ENCODE data around the gene APMAP. TPM values are rescaled to one million over a fixed set of nuclear protein-coding genes. Genes with fewer than 3 reads are reported as not detected.

The APMAP gene
- total RNA-seq, 4 donors from 2014 or later, result 24.2 to 108 (median 29.3) TPM

- DNase-seq (no peak), ATAC-seq (no peak)
- H3K9me3 ChIP-seq, result no peaks in the 10 kb centered on the region
- H3K4me1 ChIP-seq, result no peaks in the 10 kb centered on the region
- no peaks in the 10 kb centered on the region for H3K27me3 ChIP-seq
- H3K27ac ChIP-seq, result no peak overlapping the region
- H3K4me3 ChIP-seq, result no peak overlapping the region
- TF ChIP-seq CTCF (IDR thresholded peaks at IDR 0.05 in 4 of 5, conservative IDR thresholded peaks at IDR 0.05 in 1 of 5) (no peak), POLR2A (IDR thresholded peaks at IDR 0.05) (no peak)
- H3K36me3 ChIP-seq, result peaks cover 0 to 39% of the 10 kb centered on the region in 2 donors
- in situ Hi-C loops (cut with MboI; ENCODE audit: low sequenced_read_pairs in 4 of 4) (loop anchor here (25.0 kb wide), 5 partner anchors 210 to 1340 kb away; partner anchors contain the start of genes CST3 (in 1 of the 4) and ENTPD6 (in 1 of the 4)), intact Hi-C loops (cut with DNase I; ENCODE audit: low total_unique reads) (no loop called here)
Measured at GRCh38 chr20:24977797-24978196, 14.8 kb downstream of the APMAP start.

GRCh38 chr20:24977336-24977735 lies 15.2 kb downstream of the APMAP start:
- no peak for ATAC-seq
- Histone ChIP-seq H3K9me3 (no peaks in the 10 kb centered on the region), H3K36me3 (peaks cover 0 to 40% of the 10 kb centered on the region in 2 donors), H3K27me3 (no peaks in the 10 kb centered on the region), H3K4me1 (no peaks in the 10 kb centered on the region), H3K4me3 (no peak overlapping the region), H3K27ac (no peak overlapping the region)
- DNase-seq, result no peak
- no peak for TF ChIP-seq CTCF (IDR thresholded peaks at IDR 0.05 in 4 of 5, conservative IDR thresholded peaks at IDR 0.05 in 1 of 5)
- intact Hi-C loops (cut with DNase I; ENCODE audit: low total_unique reads), result no loop called here
- in situ Hi-C loops (cut with MboI; ENCODE audit: low sequenced_read_pairs in 4 of 4), result loop anchor here (25.0 kb wide), 5 partner anchors 210 to 1340 kb away; partner anchors contain the start of genes CST3 (in 1 of the 4) and ENTPD6 (in 1 of the 4)

- H3K36me3 ChIP-seq, result peaks cover 0 to 81% of the 10 kb centered on the region in 2 donors
- no peaks in the 10 kb centered on the region for H3K4me1 ChIP-seq
- no peak overlapping the region for H3K4me3 ChIP-seq
- no peak for DNase-seq
- H3K27ac ChIP-seq, result no peak overlapping the region
- intact Hi-C loops (cut with DNase I; ENCODE audit: low total_unique reads), result no loop called here
- in situ Hi-C loops (cut with MboI; ENCODE audit: low sequenced_read_pairs in 4 of 4), result no loop called here
- ATAC-seq, result no peak
- H3K27me3 ChIP-seq, result no peaks in the 10 kb centered on the region
- no peak for TF ChIP-seq POLR2A (IDR thresholded peaks at IDR 0.05)
- TF ChIP-seq CTCF (IDR thresholded peaks at IDR 0.05 in 4 of 5, conservative IDR thresholded peaks at IDR 0.05 in 1 of 5), result no peak
- no peaks in the 10 kb centered on the region for H3K9me3 ChIP-seq
Measured at GRCh38 chr20:24972341-24972740, 20.2 kb downstream of the APMAP start.

GRCh38 chr20:24971376-24972101 lies 21.0 kb downstream of the APMAP start:
- intact Hi-C loops (cut with DNase I; ENCODE audit: low total_unique reads), result no loop called here
- no peaks in the 10 kb centered on the region for H3K27me3 ChIP-seq
- H3K4me3 ChIP-seq, result no peak overlapping the region
- peaks cover 0 to 83% of the 10 kb centered on the region in 2 donors for H3K36me3 ChIP-seq
- no peak for TF ChIP-seq CTCF (IDR thresholded peaks at IDR 0.05 in 4 of 5, conservative IDR thresholded peaks at IDR 0.05 in 1 of 5)
- in situ Hi-C loops (cut with MboI; ENCODE audit: low sequenced_read_pairs in 4 of 4), result no loop called here
- H3K4me1 ChIP-seq, result no peaks in the 10 kb centered on the region
- ATAC-seq (no peak), DNase-seq (no peak)
- H3K27ac ChIP-seq, result no peak overlapping the region
- no peaks in the 10 kb centered on the region for H3K9me3 ChIP-seq

All from gastrocnemius medialis (tissue), 4 donors.